Neural progenitor cell (in vitro differentiated cells): ENCODE measurements around the gene GSTM5. TPM values are rescaled to one million over a fixed set of nuclear protein-coding genes. Genes with fewer than 3 reads are reported as not detected.
"Not testable (repeated sequence)": the region's sequence is repeated elsewhere in the genome, so short reads cannot be mapped to it uniquely, and the experiment has no call there.

Source experiments
- DNase-seq: peaks from one replicate; pipeline ENCODE4 v3.0.0-alpha.2; 2016; ENCODE audit warnings: low spot score
- H2AFZ ChIP-seq: fragments of 200-600 bp; sonication (generic); replicated peaks from 2 replicates; pipeline ENCODE4 v1.6.1; 2016; ENCODE audit warnings: antibody characterized with exemption
- H3F3A ChIP-seq: fragments of 200-600 bp; sonication (generic); 2 replicates; pipeline ENCODE4 v1.6.1; 2016; ENCODE audit warnings: antibody characterized with exemption, low read depth
- H3K27ac ChIP-seq: fragments of 200-600 bp; sonication (generic); 2 replicates; pipeline ENCODE4 v1.5.1; 2016; ENCODE audit warnings: mild to moderate bottlenecking
- H3K27me3 ChIP-seq: fragments of 200-600 bp; sonication (generic); 2 replicates; pipeline ENCODE4 v1.6.1; 2016; ENCODE audit warnings: mild to moderate bottlenecking, moderate library complexity
- H3K36me3 ChIP-seq: fragments of 200-600 bp; sonication (generic); 2 replicates; pipeline ENCODE4 v1.5.1; 2016
- H3K4me1 ChIP-seq: fragments of 200-600 bp; sonication (generic); 2 replicates; pipeline ENCODE4 v1.6.1; 2016; ENCODE audit warnings: mixed run types
- H3K4me2 ChIP-seq: fragments of 200-600 bp; sonication (generic); 2 replicates; pipeline ENCODE4 v1.6.1; 2016
- H3K4me3 ChIP-seq: fragments of 200-600 bp; sonication (generic); 2 replicates; pipeline ENCODE4 v1.5.1; 2016
- H3K79me2 ChIP-seq: fragments of 200-600 bp; sonication (generic); 2 replicates; pipeline ENCODE4 v1.6.1; 2016; ENCODE audit warnings: low read depth
- H3K9ac ChIP-seq: fragments of 200-600 bp; sonication (generic); 2 replicates; pipeline ENCODE4 v1.6.1; 2016
- H3K9me3 ChIP-seq: fragments of 200-600 bp; sonication (generic); 2 replicates; pipeline ENCODE4 v1.5.1; 2016; ENCODE audit warnings: low read depth
- H4K20me1 ChIP-seq: fragments of 200-600 bp; sonication (generic); 2 replicates; pipeline ENCODE4 v1.6.1; 2016; ENCODE audit warnings: low read depth
- H3K27ac Mint-ChIP-seq: 3 replicates; pipeline ENCODE4 v1.8.0; 2021; ENCODE audit warnings: mixed read lengths
- H3K27me3 Mint-ChIP-seq: 2 replicates; pipeline ENCODE4 v1.8.0; 2022; ENCODE audit warnings: low read depth, mild to moderate bottlenecking, inconsistent platforms, moderate library complexity, mixed read lengths; ENCODE audit not compliant: insufficient read depth
- H3K36me3 Mint-ChIP-seq: 3 replicates; pipeline ENCODE4 v1.8.0; 2021; ENCODE audit warnings: mixed read lengths
- H3K4me1 Mint-ChIP-seq: 3 replicates; pipeline ENCODE4 v1.8.0; 2021; ENCODE audit warnings: mixed read lengths
- H3K4me3 Mint-ChIP-seq: 3 replicates; pipeline ENCODE4 v1.8.0; 2021; ENCODE audit warnings: mild to moderate bottlenecking, moderate library complexity, mixed read lengths
- H3K9me3 Mint-ChIP-seq: 3 replicates; pipeline ENCODE4 v1.8.0; 2020; ENCODE audit warnings: mixed read lengths
- EZH2 ChIP-seq: fragments of 200-600 bp; sonication (generic); IDR thresholded peaks from 2 replicates; pipeline ENCODE4 v1.6.1; 2017; ENCODE audit warnings: antibody characterized with exemption, mild to moderate bottlenecking, moderate library complexity
- EZH2phosphoT487 ChIP-seq: fragments of 200-600 bp; sonication (generic); IDR thresholded peaks from 2 replicates; pipeline ENCODE4 v1.6.1; 2017; ENCODE audit warnings: antibody characterized with exemption
- total RNA-seq: library from RNA; depleted of rRNA; stranded (reverse); fragments of >200 nt; gene quantifications from 2 replicates; pipeline ENCODE4 v1.2.3, GENCODE V29; 2015; ENCODE audit warnings: low replicate concordance
- TF ChIP-seq, protein P1 (sequence below): fragments of 200-600 bp; sonication (generic); IDR thresholded peaks from 2 replicates; pipeline ENCODE4 v1.5.1; 2017; ENCODE audit warnings: antibody characterized with exemption, mild to moderate bottlenecking

Gene GSTM5
- total RNA-seq, 1 donor from 2014 or later = not detected

DNA sequence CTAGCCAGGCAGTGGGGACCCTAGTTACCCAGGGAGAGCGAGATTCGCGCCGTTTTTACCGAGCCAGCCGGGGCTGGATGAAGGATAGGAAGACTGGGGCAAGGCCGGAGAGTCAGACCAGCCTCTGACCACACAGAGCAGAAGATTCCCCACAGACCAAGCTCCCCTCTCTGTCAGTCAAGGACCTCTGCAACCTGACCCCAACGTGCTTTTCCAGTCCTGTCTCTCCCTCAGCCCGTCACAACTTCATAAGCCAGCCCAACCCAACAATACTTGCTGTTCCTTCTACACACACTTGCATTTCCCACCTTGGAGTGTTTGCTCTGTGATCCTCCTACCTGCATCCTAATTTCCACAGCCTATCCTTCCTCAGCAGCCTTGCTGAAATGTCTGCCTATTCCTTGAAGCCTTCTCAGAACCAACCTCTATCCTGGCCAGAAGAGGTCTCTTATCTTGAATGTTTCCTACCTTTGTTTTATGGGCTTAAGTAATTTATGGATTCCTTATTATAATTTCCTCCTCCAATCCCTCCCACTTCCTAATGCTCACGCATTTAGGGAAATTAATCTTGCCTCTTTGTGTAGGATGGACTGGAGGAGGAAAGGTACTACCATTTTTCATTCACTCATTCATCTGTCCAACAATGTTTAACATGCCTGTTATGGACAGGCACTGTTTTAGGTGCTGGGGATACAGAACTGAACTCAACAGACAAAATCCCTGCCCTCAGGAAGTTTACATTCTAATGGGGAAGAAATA, 28.7 kb downstream of the GSTM5 start, which contains the start of gene GSTM3:
GSTM3 (minus strand) TSS at position 424 of the 759 bp plus-strand sequence. CDS start 751 bp downstream, outside the sequence.
- Histone ChIP-seq H3K36me3 (no peaks in the 10 kb centered on the region), H4K20me1 (no peaks in the 10 kb centered on the region), H3K9me3 (no peaks in the 10 kb centered on the region), H3K9ac (no peak within 1 kb of the TSS), H3K4me3 (peak within 1 kb of the TSS; percentile 60), H3K27me3 (peaks cover 48% of the 10 kb centered on the region), H3K4me2 (peak within 1 kb of the TSS; percentile 98), H3K27ac (no peak within 1 kb of the TSS), H3F3A (peaks cover 10% of the 10 kb centered on the region), H3K4me1 (peaks cover 6% of the 10 kb centered on the region), H2AFZ (peak within 1 kb of the TSS; percentile 89), H3K79me2 (no peaks in the 10 kb centered on the region)
- Mint-ChIP-seq H3K27me3 (peaks cover 7% of the 10 kb centered on the region), H3K36me3 (peaks cover 19% of the 10 kb centered on the region), H3K4me1 (peaks cover 17% of the 10 kb centered on the region), H3K27ac (peak within 1 kb of the TSS; percentile 22), H3K4me3 (peak within 1 kb of the TSS; percentile 79), H3K9me3 (no peaks in the 10 kb centered on the region)
- no peak for TF ChIP-seq EZH2phosphoT487
- TF ChIP-seq, protein P1, sequence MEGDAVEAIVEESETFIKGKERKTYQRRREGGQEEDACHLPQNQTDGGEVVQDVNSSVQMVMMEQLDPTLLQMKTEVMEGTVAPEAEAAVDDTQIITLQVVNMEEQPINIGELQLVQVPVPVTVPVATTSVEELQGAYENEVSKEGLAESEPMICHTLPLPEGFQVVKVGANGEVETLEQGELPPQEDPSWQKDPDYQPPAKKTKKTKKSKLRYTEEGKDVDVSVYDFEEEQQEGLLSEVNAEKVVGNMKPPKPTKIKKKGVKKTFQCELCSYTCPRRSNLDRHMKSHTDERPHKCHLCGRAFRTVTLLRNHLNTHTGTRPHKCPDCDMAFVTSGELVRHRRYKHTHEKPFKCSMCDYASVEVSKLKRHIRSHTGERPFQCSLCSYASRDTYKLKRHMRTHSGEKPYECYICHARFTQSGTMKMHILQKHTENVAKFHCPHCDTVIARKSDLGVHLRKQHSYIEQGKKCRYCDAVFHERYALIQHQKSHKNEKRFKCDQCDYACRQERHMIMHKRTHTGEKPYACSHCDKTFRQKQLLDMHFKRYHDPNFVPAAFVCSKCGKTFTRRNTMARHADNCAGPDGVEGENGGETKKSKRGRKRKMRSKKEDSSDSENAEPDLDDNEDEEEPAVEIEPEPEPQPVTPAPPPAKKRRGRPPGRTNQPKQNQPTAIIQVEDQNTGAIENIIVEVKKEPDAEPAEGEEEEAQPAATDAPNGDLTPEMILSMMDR = no peak
- TF ChIP-seq EZH2 = no peak
- no peak for DNase-seq

DNA sequence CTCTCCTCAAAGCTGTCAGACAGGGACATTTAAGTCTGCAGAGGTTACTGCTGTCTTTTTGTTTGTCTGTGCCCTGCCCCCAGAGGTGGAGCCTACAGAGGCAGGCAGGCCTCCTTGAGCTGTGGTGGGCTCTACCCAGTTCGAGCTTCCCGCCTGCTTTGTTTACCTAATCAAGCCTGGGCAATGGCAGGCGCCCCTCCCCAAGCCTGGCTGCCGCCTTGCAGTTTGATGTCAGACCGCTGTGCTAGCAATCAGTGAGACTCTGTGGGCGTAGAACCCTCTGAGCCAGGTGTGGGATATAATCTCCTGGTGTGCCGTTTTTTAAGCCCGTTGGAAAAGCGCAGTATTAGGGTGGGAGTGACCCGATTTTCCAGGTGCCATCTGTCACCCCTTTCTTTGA, 36.3 kb downstream of the GSTM5 start:
- H3K79me2 ChIP-seq, H3K36me3 ChIP-seq, H3K27ac Mint-ChIP-seq, H3K36me3 Mint-ChIP-seq, H2AFZ ChIP-seq, DNase-seq, H3K4me3 ChIP-seq, H3K4me1 Mint-ChIP-seq, H3K4me3 Mint-ChIP-seq, H3K27me3 ChIP-seq, H3K4me2 ChIP-seq, H3K27ac ChIP-seq, H3K9me3 ChIP-seq, H3K27me3 Mint-ChIP-seq, H3F3A ChIP-seq, H4K20me1 ChIP-seq, H3K4me1 ChIP-seq, H3K9ac ChIP-seq: not testable (repeated sequence)
- peaks cover 12% of the 10 kb centered on the region for H3K9me3 Mint-ChIP-seq

DNA sequence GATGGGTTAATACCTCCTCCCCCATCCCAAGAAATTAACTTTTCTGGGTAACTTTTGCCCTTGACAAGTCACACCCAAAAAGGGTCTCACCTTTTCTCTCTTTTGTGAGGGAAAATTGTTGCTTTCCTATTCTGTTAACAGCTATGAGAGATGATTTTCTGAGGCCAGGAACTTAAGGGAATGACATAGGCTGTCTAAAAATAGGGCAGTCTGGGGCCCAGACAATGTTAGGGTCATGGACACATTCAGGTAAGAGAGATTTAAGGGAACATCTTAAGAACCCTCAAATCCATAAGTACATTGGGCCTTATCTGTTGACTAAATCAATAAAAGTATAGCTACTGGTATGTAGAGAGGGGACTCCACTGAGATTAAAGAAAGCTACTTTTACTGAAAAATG, 37.2 kb downstream of the GSTM5 start:
- Histone ChIP-seq H3K4me1 (no peaks in the 10 kb centered on the region), H3K27me3 (no peaks in the 10 kb centered on the region), H2AFZ (no peak overlapping the region), H3K79me2 (no peaks in the 10 kb centered on the region), H4K20me1 (no peaks in the 10 kb centered on the region), H3K9me3 (no peaks in the 10 kb centered on the region), H3F3A (no peaks in the 10 kb centered on the region), H3K36me3 (no peaks in the 10 kb centered on the region), H3K4me2 (no peak overlapping the region), H3K9ac (no peak overlapping the region), H3K27ac (no peak overlapping the region), H3K4me3 (no peak overlapping the region)
- TF ChIP-seq, protein P1 = no peak
- TF ChIP-seq EZH2 (no peak), EZH2phosphoT487 (no peak)
- Mint-ChIP-seq H3K4me3 (no peak overlapping the region), H3K9me3 (peaks cover 12% of the 10 kb centered on the region), H3K27ac (no peak overlapping the region), H3K27me3 (peaks cover 10% of the 10 kb centered on the region), H3K36me3 (no peaks in the 10 kb centered on the region), H3K4me1 (no peaks in the 10 kb centered on the region)
- no peak for DNase-seq

DNA sequence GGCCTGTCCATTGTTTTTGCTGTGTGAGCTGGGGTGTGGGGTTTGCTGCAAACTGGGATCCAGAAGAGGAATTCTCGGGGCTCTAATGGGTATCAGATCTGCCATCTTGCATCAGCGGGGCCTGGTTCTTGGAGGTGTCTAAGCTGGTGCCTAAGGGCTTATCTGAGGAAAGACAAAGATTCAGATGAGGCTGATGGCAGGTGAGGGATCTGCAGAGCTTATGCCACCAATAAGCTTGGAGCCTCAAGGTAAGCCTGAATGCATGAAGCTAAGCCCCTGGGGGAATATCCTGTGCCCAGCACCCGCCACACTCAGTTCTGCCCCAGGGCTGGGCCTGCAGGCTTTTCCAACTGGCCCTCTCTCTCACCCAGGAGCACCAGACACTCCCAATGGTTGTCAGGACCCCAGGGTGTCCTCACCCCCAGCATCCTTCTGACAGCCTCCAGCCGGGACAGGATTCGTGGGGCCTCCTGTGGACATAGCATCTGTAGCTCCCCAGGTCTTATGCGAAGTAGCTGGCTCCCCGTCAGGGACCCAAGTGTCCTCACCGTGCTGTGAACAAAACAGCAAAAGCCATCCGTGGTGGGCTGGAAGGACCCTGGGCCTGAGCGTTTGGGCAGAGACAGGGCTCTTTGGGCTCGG, 38.3 kb downstream of the GSTM5 start:
- Histone ChIP-seq H3K79me2 (no peaks in the 10 kb centered on the region), H2AFZ (no peak overlapping the region), H3K4me2 (no peak overlapping the region), H3F3A (no peaks in the 10 kb centered on the region), H3K9ac (no peak overlapping the region), H3K36me3 (no peaks in the 10 kb centered on the region), H3K4me1 (no peaks in the 10 kb centered on the region), H4K20me1 (no peaks in the 10 kb centered on the region), H3K9me3 (no peaks in the 10 kb centered on the region), H3K27me3 (no peaks in the 10 kb centered on the region), H3K4me3 (no peak overlapping the region), H3K27ac (no peak overlapping the region)
- DNase-seq = no peak
- Mint-ChIP-seq H3K9me3 (peaks cover 12% of the 10 kb centered on the region), H3K27ac (no peak overlapping the region), H3K4me1 (no peaks in the 10 kb centered on the region), H3K4me3 (no peak overlapping the region), H3K36me3 (no peaks in the 10 kb centered on the region), H3K27me3 (peaks cover 8% of the 10 kb centered on the region)
- TF ChIP-seq, protein P1 = no peak
- TF ChIP-seq EZH2 = no peak
- TF ChIP-seq EZH2phosphoT487 = no peak
